GM21529 (cell line): ENCODE results near the gene OLFML2B.
"Not testable (repeated sequence)": the region's sequence is repeated elsewhere in the genome, so short reads cannot be mapped to it uniquely, and the experiment has no call there.

ENCODE experiments used
- ATAC-seq: cut with Tn5 transposase; IDR thresholded peaks from one replicate; pipeline ENCODE4 v1.9.1; 2021; ENCODE audit not compliant: unreplicated experiment

Gene OLFML2B

GRCh38 chr1:162036163-162036562 is 12.5 kb upstream of the OLFML2B start:
- ATAC-seq = no peak

DNA sequence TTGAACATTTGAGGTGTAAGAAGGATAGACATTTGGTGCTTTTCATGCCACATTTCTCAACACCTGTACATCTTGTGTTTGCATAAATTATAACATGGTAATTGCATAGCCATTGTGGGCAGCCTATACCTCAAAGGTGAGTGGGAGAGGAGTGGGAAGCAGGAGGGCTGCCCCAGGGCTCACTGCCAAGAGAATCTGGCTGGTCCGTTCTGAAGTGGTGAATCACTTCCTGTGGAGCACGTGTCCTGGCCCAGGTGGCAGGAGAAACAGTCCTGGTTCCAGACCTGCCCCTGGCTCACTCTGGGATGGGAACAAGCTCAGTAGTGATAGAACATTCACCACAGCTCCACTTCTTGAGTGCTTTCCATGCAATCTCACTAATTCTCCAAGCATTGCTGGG is 11.6 kb upstream of the OLFML2B start:
- ATAC-seq = no peak

DNA sequence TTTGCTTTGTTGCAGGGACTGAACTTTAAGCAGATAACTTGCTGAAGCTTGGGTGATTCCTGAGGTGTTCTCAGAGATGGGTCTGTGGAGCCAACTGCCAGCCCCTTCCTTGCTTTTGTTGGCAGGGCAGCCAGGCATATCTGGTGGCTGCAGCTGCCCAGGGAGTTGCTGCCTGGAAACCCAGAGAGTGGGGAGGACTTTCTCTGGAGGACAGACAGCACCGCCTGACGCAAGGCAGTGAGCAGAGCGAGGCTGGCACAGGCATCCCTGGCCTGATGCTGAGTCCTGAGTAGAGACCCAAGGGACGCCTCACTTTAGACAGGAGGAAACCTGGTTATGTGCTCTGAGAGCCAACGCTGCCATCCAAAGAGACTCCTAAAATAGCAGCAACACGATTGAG is 9.8 kb upstream of the OLFML2B start:
- ATAC-seq = no peak

GRCh38 chr1:162030759-162031280 is 7.2 kb upstream of the OLFML2B start:
- no peak for ATAC-seq

- no peak for ATAC-seq
Observed at GRCh38 chr1:162029157-162029556, 5.5 kb upstream of the OLFML2B start.

GRCh38 chr1:162028726-162029125 is 5.1 kb upstream of the OLFML2B start:
- peak; percentile 71 for ATAC-seq

DNA sequence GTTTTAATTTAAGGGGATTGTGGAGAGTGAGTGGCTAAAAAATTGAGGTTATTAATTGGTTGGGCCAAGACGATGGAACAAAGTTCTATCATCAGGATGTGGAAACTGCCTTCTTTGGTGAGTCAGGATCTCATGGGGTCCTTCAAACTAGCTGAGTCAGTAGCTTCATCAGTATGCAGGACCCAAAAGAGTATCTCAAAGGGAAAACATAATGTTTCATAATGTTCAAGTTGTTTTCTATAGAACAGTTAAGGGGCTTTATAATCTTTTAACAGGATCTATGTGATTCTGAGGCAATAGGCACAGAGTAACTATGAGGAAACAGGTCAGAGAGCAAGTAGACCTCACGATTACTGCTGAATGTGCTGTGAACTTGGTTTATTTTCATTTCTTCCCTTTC is 3.2 kb upstream of the OLFML2B start:
- no peak for ATAC-seq

- no peak for ATAC-seq
Observed at GRCh38 chr1:162025541-162025940, 1.9 kb upstream of the OLFML2B start.

DNA sequence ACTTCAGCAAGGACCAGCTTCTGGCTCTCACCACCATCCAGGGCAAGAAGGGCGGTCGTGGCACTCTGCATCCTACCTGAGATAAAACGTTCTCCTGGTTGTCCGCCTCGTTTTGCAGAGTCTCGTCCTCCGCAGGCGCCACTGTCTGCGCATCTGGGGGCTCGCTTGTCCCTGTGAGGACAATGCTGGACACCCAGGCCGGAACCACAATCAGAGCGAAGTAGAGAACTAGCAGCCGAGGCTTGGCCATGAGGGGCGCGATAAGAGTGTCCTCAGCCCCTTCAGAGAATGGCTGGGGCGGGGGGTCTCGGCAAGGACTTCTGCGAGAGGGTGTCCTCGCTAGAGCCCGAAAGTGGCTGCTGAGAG is 505 bp downstream of the OLFML2B start:
- no peak for ATAC-seq

DNA sequence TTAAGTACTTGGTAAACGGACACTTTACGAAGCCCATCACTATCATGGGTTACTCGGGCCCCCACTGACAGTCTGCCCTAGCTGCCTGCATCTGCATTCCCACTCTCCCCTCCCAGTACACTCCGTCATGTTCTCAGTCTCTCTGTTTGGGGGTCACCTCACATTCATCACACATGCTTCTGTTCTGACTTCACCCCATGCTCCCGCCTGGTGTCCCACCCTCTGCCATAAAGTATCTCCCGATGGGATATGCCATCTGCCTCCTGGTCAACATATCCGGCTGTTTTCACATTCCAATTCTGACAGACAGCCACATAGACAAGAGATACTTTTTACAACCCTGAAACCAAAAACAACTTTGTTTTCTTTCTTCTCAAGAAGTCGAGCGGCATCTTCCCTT is 1.0 kb downstream of the OLFML2B start:
- ATAC-seq = no peak

DNA sequence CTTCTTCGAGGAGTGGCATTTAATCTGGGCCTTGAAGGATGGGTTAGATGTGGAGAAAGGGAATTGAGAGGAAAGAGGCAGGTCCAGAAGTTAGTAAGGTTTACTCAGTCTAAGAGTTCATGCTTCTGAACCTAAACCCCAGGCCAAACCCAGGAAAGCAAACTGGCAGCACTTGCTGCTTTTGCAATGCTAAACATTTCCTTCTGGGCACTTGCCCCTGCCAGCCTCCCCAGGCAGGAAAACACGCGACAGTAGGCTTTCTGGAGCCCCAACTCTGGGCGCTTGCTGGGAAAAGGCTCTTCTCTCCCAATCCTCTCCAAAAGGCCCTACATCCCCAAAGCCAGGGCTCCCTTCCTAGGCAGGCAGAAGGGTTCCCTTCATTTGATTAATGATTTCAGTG is 2.5 kb downstream of the OLFML2B start:
- ATAC-seq = no peak

GRCh38 chr1:162020150-162020549 is 3.5 kb downstream of the OLFML2B start:
- no peak for ATAC-seq

- ATAC-seq = no peak
Observed at GRCh38 chr1:162019446-162019845, 4.2 kb downstream of the OLFML2B start.

DNA sequence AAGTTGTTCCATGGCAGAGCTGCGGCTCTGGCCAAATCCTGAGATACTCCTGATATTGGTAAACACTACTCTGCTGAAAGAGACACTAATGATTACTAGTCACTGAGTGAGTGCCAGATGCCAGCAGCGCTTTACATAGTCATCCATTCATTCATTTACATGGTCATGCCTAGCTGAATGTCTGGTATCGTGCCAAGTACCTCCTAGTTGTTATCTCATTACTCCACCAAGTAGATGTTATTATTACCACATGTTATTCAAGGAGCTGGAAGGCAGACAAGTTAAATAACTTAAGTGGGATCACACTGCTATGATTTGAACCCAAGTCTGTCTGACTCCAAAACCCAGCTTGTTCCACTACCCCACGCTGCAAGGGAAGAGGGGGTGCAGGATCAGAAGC is 4.7 kb downstream of the OLFML2B start:
- no peak for ATAC-seq

DNA sequence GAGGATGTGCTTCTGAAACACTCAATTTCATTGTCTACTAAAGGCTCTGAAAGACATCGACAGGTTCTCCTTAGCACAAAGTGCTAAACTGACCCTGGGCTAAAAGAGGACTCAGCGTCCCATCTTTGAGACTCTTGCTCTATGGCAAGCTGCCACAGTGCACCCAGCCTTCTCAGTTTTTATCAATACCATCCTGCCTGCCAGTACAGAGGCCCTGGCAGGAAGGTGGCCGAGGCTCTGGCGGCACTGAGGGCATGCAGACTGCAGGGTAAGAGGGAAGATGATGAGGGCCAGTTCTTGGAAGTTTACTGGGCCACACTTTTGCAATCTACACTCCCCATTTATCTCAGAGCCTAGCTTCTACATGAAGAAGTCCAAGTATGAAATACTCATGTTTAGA is 5.3 kb downstream of the OLFML2B start:
- ATAC-seq = no peak

GRCh38 chr1:162017791-162018190 is 5.9 kb downstream of the OLFML2B start:
- not testable (repeated sequence) for ATAC-seq

DNA sequence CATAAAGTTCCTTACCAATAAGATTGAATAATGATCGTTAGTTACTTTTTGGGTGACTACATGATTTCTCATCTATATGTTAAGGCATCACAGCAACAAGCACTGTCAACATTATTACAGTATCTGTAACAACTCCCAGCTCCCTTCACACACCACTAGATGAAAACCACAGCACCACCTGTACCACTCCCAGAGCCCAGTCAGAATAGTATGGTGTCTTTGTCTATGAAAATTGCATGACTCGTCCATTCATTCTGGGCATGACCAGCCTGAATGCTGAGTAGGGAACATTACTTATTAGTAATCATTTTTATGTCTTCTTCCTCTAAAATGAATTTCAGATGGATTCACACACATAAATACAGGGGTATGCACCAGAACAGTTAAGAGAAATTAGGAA is 7.0 kb downstream of the OLFML2B start:
- no peak for ATAC-seq

DNA sequence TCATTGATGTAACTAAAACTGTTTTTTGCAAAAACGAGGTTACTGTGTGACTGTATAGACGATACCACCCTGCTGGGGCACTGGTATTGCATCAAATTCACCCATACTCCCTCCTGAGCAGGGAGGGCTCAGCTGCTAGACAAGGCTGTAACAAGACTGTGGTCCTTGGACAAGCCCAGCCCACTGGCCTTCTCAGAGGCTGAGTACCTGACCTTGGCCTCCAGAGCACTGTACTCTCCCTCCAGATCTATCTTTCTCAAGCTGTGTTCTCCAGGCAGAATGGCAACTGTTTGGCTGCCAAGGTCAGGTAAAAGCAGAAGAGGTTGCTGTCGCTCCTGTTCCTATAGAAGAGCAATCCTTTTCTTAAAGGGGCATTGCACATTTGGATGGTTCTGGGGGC is 8.5 kb downstream of the OLFML2B start:
- ATAC-seq = no peak

- ATAC-seq = no peak
Observed at GRCh38 chr1:162014202-162014601, 9.5 kb downstream of the OLFML2B start.

DNA sequence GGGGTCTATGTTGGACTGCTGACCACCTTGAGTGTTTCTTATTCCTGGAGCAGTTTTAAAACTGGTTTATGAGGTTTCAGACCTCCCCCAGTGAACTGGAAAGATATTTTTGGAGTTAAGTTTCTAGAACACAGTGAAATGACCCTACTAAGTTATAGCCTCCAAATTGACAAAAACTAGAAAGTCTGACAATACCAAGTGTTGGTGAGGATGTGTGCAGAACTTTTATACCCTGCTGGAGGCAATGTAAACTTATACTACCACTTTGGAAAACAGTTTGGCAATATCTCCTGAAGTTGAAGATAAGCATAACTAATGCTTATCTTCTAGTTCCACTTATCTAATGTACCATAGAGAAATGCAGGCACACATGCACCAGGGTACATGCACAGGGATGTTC is 10.4 kb downstream of the OLFML2B start:
- ATAC-seq = no peak

GRCh38 chr1:162011337-162012012 is 12.2 kb downstream of the OLFML2B start:
- no peak for ATAC-seq

GRCh38 chr1:162010175-162010506 is 13.5 kb downstream of the OLFML2B start:
- ATAC-seq = no peak

DNA sequence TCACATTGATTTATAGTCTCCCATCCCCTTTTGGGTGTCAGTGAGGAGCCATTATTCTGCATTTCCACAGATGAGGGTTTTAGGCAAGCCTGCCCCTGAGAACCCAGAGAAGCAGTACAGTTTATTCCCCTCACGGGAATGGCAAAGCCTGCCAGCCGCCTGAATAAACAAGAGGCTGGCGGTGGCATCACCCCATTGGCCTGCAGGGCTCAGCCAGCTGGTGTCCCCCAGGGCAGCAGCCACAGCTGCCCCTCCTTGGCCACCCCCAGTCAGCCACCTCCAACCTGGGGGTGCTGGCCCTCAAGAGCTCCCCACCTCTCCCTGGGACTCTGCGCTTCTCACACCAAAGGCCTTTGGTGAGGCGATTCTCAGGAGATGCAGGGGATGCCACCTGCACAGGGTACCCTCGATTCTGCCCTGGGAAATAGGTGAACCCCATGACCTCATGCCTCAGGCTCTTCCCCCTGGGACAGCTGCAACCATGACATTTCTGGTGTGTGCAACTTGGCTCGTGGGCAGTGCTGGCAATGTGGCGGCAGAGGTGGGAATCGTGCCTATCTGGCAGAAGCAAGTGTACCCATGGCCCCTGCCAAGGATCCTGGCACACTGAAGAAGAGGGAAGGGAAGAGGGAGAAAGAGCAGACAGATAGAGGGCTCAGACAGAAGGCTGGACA is 14.0 kb downstream of the OLFML2B start:
- ATAC-seq = no peak
